GM13977 (cell line): ENCODE measurements around the gene CHM.

ENCODE experiments used
- DNase-seq: peaks from one replicate; pipeline ENCODE4 v3.0.0; 2012; ENCODE audit warnings: low spot score
- CTCF ChIP-seq: IDR thresholded peaks from 2 replicates; pipeline ENCODE4 v1.5.1; 2012; ENCODE audit warnings: mild to moderate bottlenecking, control low read depth; ENCODE audit not compliant: insufficient read depth; ENCODE audit errors: extremely low read depth, missing control alignments
- in situ Hi-C: fragments of 300-500 bp; cut with MboI; formaldehyde crosslinking; loops from one replicate; pipeline ENCODE4 v1.12.0; 2022; ENCODE audit warnings: low sequenced_read_pairs, low pct_unique_long_range_greater_than_20kb, mixed read lengths, inconsistent platforms; ENCODE audit not compliant: unreplicated experiment

Gene CHM

GRCh38 chrX:85815203-85815751 is 232.1 kb downstream of the CHM start:
- in situ Hi-C loops, result no loop called here
- TF ChIP-seq CTCF, result no peak
- DNase-seq, result no peak
